GM12801 (cell line): ENCODE measurements around the gene SPRR2B.

ENCODE experiments used
- TF ChIP-seq, protein P1 (sequence below): IDR thresholded peaks from one replicate; pipeline ENCODE4 v1.5.1; 2011; ENCODE audit warnings: control low read depth; ENCODE audit not compliant: insufficient read length; ENCODE audit errors: extremely low read depth

Gene SPRR2B

GRCh38 chr1:153071511-153071910 lies at the start of gene SPRR2B:
Gene SPRR2B (minus strand): TSS chr1:153071611. CDS start chr1:153070839, 772 bp downstream.
- TF ChIP-seq, protein P1, sequence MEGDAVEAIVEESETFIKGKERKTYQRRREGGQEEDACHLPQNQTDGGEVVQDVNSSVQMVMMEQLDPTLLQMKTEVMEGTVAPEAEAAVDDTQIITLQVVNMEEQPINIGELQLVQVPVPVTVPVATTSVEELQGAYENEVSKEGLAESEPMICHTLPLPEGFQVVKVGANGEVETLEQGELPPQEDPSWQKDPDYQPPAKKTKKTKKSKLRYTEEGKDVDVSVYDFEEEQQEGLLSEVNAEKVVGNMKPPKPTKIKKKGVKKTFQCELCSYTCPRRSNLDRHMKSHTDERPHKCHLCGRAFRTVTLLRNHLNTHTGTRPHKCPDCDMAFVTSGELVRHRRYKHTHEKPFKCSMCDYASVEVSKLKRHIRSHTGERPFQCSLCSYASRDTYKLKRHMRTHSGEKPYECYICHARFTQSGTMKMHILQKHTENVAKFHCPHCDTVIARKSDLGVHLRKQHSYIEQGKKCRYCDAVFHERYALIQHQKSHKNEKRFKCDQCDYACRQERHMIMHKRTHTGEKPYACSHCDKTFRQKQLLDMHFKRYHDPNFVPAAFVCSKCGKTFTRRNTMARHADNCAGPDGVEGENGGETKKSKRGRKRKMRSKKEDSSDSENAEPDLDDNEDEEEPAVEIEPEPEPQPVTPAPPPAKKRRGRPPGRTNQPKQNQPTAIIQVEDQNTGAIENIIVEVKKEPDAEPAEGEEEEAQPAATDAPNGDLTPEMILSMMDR = no peak

GRCh38 chr1:153120945-153121344 lies 49.5 kb upstream of the SPRR2B start:
- TF ChIP-seq, protein P1 = no peak

DNA sequence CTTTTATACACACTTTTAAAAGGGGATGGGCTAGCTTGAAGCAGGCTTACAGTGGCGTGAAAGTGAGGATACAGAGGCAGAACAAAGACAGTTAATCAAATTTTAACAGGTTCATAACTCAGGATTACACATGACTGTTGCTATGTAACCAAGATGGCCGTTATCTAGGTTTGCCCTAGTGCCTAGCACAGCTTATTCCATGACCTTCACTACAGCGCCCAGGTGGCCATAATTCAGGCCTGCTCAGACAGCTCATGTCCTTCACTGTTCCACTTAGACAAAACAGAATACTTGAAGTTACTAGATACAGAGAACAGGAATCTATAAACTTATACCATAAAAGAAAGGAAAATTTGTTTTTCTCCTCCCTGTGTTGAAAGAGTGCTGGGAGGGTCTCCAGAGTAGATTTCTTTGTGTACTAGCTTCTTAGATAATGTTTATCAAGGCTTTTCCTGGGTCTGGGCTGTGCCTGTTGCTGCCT lies 48.1 kb upstream of the SPRR2B start:
- TF ChIP-seq, protein P1 = no peak

GRCh38 chr1:153113416-153113815 lies 42.0 kb upstream of the SPRR2B start, which contains the start of gene SPRR2F:
Gene SPRR2F (minus strand): TSS chr1:153113516. CDS start chr1:153112733, 783 bp downstream.
- TF ChIP-seq, protein P1 = no peak

DNA sequence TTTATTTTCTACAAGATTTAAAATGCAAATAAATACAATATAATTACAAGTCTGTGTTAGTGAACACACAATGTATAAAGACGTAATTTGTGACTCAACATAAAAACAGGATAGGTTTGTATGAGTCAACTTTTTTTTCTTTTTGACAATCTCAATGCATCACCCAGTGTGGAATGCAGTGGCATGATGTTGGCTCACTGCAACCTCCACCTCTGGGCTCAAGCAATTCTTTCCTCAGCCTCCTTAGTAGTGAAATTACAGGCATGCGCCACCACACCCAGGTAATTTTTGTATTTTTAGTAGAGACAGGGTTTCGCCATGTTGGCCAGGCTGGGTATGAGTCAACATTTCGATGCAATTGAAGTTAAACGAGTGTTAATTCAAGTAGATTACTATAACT lies 28.8 kb upstream of the SPRR2B start:
- TF ChIP-seq, protein P1 = no peak

GRCh38 chr1:153099461-153100045 lies 28.1 kb upstream of the SPRR2B start:
- TF ChIP-seq, protein P1 = no peak

DNA sequence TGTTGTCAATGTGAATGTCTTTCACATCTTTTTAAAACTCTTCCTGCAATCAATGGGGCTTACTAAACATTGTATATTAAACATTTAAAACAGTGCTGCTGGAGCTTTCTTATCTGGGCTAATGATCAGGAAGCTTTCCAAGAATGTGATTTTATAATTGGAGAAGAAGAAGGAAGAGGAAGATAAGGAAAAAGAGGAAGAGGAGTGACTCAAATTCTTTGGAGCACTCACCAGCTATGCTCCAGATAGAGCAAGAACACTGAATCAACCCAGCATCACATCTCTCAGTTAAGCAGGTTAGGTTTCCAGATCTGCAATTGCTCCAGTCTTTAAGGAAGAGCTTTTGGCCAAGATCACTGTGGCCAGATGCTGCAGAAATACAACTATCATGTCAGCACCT lies 24.4 kb upstream of the SPRR2B start:
- TF ChIP-seq, protein P1 = no peak

DNA sequence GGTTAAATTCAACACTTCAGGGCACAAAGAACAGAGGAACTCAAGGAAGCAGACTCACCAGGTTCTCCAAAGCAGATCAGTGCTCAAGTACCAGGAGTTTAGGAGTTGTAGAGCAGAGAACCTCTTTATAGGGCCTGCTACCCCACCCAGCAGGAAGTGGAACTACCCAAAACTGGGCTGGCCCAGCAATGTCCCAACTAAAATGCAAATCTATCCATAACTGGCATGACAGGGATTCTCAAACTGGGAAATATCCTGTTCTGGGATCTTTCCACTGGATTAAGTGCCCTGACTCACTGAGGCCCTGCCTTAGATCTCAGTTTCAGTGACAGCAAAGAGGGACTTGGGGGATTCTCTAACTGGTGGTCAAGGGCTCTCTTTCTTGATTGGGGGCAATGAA lies 23.0 kb upstream of the SPRR2B start, which contains the start of gene SPRR2E:
Gene SPRR2E (minus strand): TSS at position 101 of the 400 bp plus-strand sequence. CDS start 775 bp downstream, outside the sequence.
- TF ChIP-seq, protein P1 = no peak
